Inferior parietal cortex (tissue), 1 donor: Measurements from ENCODE around the gene EME2.
"Not testable (repeated sequence)": the region's sequence is repeated elsewhere in the genome, so short reads cannot be mapped to it uniquely, and the experiment has no call there.

Experiments used
- DNase-seq: peaks from one replicate; pipeline ENCODE4 v3.0.0-alpha.2; 2016; ENCODE audit errors: extremely low spot score

Gene EME2

DNA sequence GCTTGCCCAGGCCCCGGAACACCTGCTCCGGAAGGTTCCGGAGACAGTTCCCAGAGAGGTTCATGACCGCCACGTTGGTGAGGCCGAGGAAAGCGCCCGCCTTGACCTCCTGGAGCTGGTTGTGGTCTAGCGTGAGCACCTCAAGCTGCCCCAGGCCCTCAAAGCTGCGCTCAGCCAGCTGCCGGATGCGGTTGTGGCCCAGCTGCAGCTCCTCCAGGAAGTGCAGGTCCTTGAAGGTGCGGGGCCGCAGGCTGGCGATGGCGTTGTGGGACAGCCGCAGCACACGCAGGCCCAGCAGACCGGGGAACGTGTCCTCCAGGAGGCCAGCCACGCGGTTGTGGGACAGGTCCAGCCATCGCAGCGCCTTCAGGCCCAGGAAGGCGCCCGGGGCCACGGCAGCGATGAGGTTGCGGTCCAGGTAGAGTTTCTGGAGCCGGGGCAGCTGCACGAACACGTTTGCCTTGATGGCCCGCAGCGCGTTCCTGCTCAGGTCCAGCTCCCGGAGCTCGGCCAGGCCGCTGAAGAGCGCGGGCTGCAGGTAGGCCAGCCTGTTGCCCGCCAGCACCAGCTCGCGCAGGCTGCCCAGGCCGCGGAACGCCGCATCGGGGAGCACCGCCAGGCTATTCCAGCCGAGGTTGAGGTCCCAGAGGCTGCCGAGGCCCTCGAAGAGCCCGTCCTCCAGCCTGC is 18.8 kb downstream of the EME2 start:
- DNase-seq = no peak

- no peak for DNase-seq
Measured at GRCh38 chr16:1791943-1792812, 19.6 kb downstream of the EME2 start.

GRCh38 chr16:1792836-1793577 is 20.4 kb downstream of the EME2 start:
- DNase-seq = no peak

DNA sequence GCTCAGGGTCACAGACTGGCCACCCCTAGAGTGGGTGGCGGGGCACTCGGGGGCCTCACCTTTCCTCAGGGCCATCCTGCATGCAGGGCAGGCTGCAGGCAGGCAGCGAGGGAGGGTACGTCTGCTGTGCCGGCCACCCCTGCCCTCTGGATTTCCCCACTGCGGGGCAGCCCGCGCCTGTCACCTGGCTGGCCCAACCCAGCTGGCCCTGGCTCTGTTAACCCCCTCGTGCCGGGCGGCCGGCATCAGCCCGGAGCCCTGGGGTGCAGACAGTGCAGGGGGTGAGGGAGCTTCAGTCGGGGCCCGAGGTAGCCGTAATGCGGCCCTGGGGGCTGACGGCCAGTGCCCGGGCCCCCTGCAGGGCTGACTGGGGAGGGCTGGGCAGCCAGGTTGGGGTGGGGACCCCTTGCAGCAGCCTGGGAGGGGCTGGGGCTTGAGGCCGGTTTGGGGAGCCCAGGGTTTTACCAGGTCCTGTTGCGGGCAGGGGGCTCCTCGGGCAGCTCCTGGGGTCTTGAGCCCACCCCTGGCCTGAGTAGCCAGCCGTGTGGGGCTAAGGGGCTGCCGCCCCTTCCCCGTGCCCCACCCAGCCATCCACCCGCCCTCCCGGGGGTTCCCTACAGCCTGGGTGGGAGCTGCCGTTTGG is 21.1 kb downstream of the EME2 start, which contains the start of gene IGFALS:
IGFALS (minus strand) TSS at position 128 of the 643 bp plus-strand sequence; CDS start at position 75, 53 bp downstream.
- no peak for DNase-seq

- DNase-seq = no peak
Measured at GRCh38 chr16:1794221-1794871, 21.7 kb downstream of the EME2 start.

DNA sequence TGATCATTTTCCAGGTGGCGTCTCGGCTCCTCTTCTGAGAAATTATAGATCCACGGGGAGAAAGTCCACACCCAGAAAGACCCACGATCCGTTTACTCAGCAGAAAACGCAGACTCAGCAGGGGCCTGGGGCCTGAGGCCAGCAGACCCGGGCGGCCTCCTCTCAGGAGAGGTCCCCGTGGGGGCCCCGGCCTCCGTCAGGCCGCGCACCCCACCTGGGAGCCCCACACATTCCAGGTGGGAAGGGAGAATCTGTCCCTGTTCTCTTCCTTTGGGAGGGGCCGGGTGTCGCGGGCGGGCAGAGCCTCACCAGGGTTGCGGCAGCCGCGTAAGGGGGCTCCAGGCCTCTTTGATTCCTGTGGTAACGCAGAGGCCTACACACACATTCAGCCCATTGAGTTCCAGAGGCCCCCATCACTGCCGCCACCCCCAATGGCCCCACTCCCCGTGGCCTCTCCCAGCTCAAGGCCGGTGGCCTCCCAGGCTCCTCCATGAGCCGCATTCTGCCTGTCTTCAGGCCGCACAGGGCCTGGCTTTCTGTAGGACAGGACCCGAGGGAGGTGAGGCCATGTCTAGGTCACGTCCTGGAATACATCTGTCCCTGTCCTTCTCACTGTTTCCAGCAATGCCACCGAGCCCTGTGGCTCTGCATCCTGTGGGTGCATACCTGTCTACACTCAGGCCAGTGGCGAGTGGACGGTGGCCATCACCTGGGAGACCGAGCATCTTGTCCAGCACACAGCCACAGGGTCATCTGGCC is 22.5 kb downstream of the EME2 start:
- DNase-seq = no peak

GRCh38 chr16:1799263-1799662 is 26.7 kb downstream of the EME2 start:
- not testable (repeated sequence) for DNase-seq

- DNase-seq = no peak
Measured at GRCh38 chr16:1800701-1801100, 28.1 kb downstream of the EME2 start.

DNA sequence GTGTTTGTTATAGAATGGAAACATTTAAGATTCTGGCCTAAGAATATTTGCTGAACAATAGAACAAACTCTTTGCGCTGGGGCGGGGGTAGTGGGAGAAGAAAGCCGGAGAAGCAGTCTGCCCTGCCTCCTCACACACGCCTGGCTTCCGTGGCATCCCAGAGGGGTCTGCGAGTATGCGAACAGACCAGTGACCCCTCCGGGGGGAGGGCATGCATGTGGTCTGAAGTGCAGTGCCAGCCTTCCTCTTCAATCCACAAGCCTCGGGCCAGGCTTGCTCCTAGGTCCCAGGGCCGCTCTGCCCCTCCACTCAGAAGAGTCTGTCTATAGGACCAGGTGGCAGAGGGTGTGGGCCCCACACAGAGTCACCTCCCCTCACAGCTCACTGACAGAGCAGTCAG is 35.0 kb downstream of the EME2 start:
- no peak for DNase-seq

DNA sequence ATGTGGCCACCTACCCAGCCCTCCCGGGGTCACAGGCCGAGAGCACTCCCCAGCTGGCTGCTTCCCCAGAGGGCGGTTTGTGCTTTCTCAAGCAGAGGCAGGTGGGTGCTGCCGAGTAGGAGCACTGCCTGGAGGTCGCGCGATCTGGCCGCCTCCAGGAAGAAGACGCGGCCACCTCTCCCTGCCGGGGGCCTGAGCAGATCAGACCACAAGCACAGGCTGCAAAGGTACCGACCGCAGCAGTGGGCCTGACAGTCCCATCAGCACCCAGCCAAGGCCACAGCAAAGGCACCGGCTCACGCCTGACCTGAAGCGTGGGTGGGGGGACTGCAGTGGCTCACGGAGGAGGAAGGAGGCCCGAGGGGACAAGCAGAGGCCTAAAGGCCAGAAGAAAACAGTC is 36.1 kb downstream of the EME2 start:
- DNase-seq = no peak

GRCh38 chr16:1809281-1809801 is 36.7 kb downstream of the EME2 start:
- no peak for DNase-seq

GRCh38 chr16:1810106-1810505 is 37.5 kb downstream of the EME2 start:
- no peak for DNase-seq

- DNase-seq = no peak
Measured at GRCh38 chr16:1810536-1810935, 37.9 kb downstream of the EME2 start.

GRCh38 chr16:1812732-1813163 is 40.1 kb downstream of the EME2 start:
- peak; percentile 38 for DNase-seq

DNA sequence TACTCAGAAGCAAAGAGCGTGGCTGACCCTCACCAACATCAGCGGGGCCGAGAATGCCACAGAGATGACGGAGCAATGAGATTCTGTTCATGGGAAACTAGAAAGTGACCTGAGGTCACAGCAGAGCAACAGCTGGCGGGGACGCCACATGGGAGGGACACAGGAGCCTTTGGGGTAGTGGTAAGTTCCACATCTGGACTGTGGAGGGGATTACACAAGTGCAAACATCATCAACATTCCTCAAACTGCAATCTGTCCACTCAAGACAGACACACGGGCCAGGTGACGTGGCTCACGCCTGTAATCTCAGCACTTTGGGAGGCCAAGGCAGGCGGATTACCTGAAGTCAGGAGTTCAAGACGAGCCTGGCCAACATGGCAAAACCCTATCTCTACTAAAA is 42.9 kb downstream of the EME2 start:
- DNase-seq = no peak

DNA sequence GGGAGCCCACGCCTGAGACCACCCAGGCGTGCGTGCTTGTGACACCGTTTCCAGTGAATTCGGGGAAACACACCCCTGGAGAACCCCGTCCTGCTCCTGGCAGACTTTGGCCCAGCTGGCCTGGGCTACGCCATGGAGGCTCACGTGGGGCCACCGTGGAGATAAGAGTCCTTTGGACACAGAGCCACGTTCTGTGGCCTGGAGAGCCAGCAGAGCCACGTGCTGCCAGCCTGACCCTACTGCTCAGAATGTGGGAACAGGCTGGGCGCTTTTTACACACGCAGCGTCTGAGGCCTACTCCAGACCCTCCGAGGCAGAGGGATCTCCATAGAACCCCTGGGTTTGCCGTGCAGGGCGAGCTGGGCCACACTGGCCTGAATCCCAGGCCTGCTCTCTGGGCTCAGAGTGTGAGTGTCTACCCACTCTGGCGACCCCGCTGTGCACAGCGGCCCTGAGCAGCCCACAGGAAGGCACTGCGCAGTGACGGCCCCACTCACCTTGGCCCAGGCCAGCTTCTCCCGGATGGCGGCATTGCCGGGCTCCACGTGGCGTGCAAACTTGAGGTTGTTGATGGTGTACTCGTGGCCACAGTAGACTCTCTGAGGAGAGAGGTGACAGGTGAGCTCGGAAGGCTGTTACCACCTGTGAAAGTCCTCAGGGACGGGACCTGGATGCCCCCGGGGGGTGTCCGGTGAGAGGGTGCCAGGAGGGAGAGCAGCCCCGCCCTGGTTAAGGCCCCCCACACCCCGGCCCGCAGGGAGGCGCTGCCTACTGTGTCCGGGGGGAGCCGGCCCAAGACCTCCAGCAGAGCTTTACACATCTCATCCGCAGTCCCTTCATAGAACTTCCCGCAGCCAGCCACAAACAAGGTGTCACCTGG is 44.0 kb downstream of the EME2 start:
- DNase-seq = no peak

GRCh38 chr16:1817276-1817589 is 44.6 kb downstream of the EME2 start:
- no peak for DNase-seq

DNA sequence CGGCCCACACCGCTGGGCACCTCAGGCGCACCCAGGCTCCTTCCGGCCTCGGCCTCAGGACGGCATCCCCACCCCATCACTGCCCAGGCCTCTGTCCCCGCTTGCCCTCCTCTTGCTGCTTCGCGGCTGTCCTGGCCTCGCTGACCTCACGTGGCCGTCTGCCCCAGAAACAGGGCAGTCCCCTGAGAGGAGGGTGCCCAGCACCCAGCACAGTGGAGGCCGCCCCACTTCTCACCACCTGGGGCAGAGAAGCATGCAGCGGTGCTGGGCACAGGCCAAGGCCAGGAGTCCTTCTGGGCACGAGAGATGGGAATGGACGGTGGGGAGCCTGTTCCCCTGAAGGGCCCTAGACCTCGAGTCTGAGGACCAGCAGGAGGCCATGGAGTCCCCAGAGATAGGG is 45.1 kb downstream of the EME2 start:
- DNase-seq = no peak

- DNase-seq = no peak
Measured at GRCh38 chr16:1818204-1818872, 45.7 kb downstream of the EME2 start.
